K562 (cell line): Measurements from ENCODE around the gene ZRANB3. TPM values are rescaled to one million over a fixed set of nuclear protein-coding genes. Genes with fewer than 3 reads are reported as not detected.

Experiments
- ATAC-seq: fragments of 200-7000 bp; cut with Tn5 transposase; 3 replicates; pipeline ENCODE4 v1.9.1; 2020; ENCODE audit warnings: moderate library complexity
- BruUV-seq: library from RNA; stranded (reverse); fragments of 400-500 nt; replicated peaks from 2 replicates; lab custom pipeline; 2021; lab: Mats Ljungman, UMichigan
- CTCF ChIA-PET: fragments of 300-600 bp; formaldehyde crosslinking; extraction: SDS; loops from one replicate; lab custom pipeline; 2021; ENCODE audit warnings: low intra/inter-chr PET ratio; lab: Yijun Ruan, JAX
- POLR2A ChIA-PET: fragments of 300-600, 350-650 bp; sonication (Branson Sonifier 250); formaldehyde crosslinking; extraction: SDS; loops from one replicate; lab custom pipeline; 2021; ENCODE audit warnings: antibody characterized with exemption, inconsistent platforms; lab: Yijun Ruan, JAX
- DNase-seq, 4 experiments: peaks; one replicate each; pipeline versions ENCODE4 v3.0.0 to v3.0.0-alpha.2; 2011 to 2018; ENCODE audit warnings: low spot score in 3 of 4, mixed read lengths in 3 of 4; ENCODE audit errors: extremely low read depth in 1 of 4
- FAIRE-seq: peaks from 2 replicates; lab custom pipeline; 2011; peaks lifted over from hg19 to GRCh38; lab: Jason Lieb, UNC
- H2AFZ ChIP-seq: 2 replicates; pipeline ENCODE4 v1.6.0; 2011; ENCODE audit warnings: low read depth, low read length, control low read depth, inconsistent platforms
- H3K27ac ChIP-seq: fragments of 200-600 bp; 3 replicates; pipeline ENCODE4 v1.8.0; 2011; ENCODE audit warnings: low read depth, mild to moderate bottlenecking, control low read depth, inconsistent platforms, low read length, moderate library complexity, mixed read lengths; ENCODE audit errors: extremely low read depth
- H3K27me3 ChIP-seq, 2 experiments: fragments of 300-600 bp in 1 of 2; 2 replicates in 1 of 2; 3 replicates in 1 of 2; pipeline versions ENCODE4 v1.6.0 to v1.8.0; 2011; ENCODE audit warnings: inconsistent platforms in 2 of 2, low read length in 2 of 2, mild to moderate bottlenecking in 1 of 2, mixed read lengths in 1 of 2, moderate library complexity in 1 of 2; ENCODE audit not compliant: control insufficient read depth in 2 of 2, insufficient read depth in 2 of 2
- H3K36me3 ChIP-seq: fragments of 300-600 bp; 3 replicates; pipeline ENCODE4 v1.8.0; 2011; ENCODE audit warnings: mild to moderate bottlenecking, low read length, inconsistent platforms; ENCODE audit not compliant: control insufficient read depth, insufficient read depth
- H3K4me1 ChIP-seq, 2 experiments: fragments of 200-600 bp in 1 of 2; replicated peaks in 1 of 2; 2 replicates in 1 of 2; 3 replicates in 1 of 2; pipeline versions ENCODE4 v1.5.1 to v1.8.0; 2011; ENCODE audit warnings: inconsistent platforms in 2 of 2, low read length in 2 of 2, mild to moderate bottlenecking in 1 of 2, mixed read lengths in 1 of 2, moderate library complexity in 1 of 2; ENCODE audit not compliant: control insufficient read depth in 2 of 2, insufficient read depth in 2 of 2
- H3K4me2 ChIP-seq: 2 replicates; pipeline ENCODE4 v1.6.1; 2011; ENCODE audit warnings: low read length, control low read depth, inconsistent platforms, mixed read lengths; ENCODE audit not compliant: insufficient read depth
- H3K4me3 ChIP-seq: fragments of 200-600 bp; sonication (generic), shearing (Covaris generic); 2 replicates; pipeline ENCODE4 v1.5.1; 2016; ENCODE audit warnings: control low read depth, inconsistent platforms
- H3K79me2 ChIP-seq: fragments of 200-600 bp; 3 replicates; pipeline ENCODE4 v1.8.0; 2011; ENCODE audit warnings: low read length, inconsistent platforms; ENCODE audit not compliant: control insufficient read depth, insufficient read depth
- H3K9ac ChIP-seq, 2 experiments: 2 replicates each; pipeline versions ENCODE4 v1.6.0 to v1.6.1; 2011; ENCODE audit warnings: low read depth in 2 of 2, low read length in 2 of 2, control low read depth in 1 of 2, inconsistent platforms in 1 of 2, mild to moderate bottlenecking in 1 of 2, mixed read lengths in 1 of 2; ENCODE audit not compliant: insufficient read depth in 1 of 2
- H3K9me1 ChIP-seq: one replicate; pipeline ENCODE4 v1.6.0; 2011; ENCODE audit warnings: inconsistent platforms, mild to moderate bottlenecking, low read length, moderate library complexity; ENCODE audit not compliant: control insufficient read depth, insufficient read depth
- H3K9me3 ChIP-seq: replicated peaks from 2 replicates; pipeline ENCODE4 v1.5.1; 2011; ENCODE audit warnings: low read depth, low read length, inconsistent platforms; ENCODE audit not compliant: control insufficient read depth, insufficient read depth
- H4K20me1 ChIP-seq: replicated peaks from 2 replicates; pipeline ENCODE4 v1.6.1; 2011; ENCODE audit warnings: low read length, inconsistent platforms, mixed read lengths; ENCODE audit not compliant: control insufficient read depth, insufficient read depth
- ATF7 ChIP-seq: fragments of 450-650 bp; IDR thresholded peaks from 2 replicates; pipeline ENCODE4 v1.7.1; 2014; ENCODE audit warnings: mild to moderate bottlenecking, moderate library complexity
- CBFA2T3 ChIP-seq: fragments of 450-650 bp; IDR thresholded peaks from 2 replicates; pipeline ENCODE4 v1.6.1; 2017
- DMBX1 ChIP-seq: fragments of 250-450 bp; sonication (Bioruptor Pico); IDR thresholded peaks from 2 replicates; pipeline ENCODE4 v1.8.0; 2022; ENCODE audit warnings: inconsistent platforms, mild to moderate bottlenecking, moderate library complexity, borderline replicate concordance
- FOXJ3 ChIP-seq: sonication (generic); formaldehyde crosslinking; IDR thresholded peaks from 2 replicates; pipeline ENCODE4 v1.4.0; 2020; ENCODE audit warnings: mild to moderate bottlenecking, missing genetic modification reagents
- GABPA ChIP-seq: fragments of 200-800 bp; sonication (Bioruptor generic); conservative IDR thresholded peaks from 2 replicates; pipeline ENCODE4 v1.6.1; 2016; ENCODE audit warnings: low read depth, missing genetic modification characterization, missing compliant biosample characterization
- ILK ChIP-seq: fragments of 450-650 bp; IDR thresholded peaks from 2 replicates; pipeline ENCODE4 v1.6.1; 2016; ENCODE audit warnings: missing genetic modification characterization, low read depth, mild to moderate bottlenecking, missing compliant biosample characterization, moderate library complexity, borderline replicate concordance
- JUN ChIP-seq, 2 experiments: sonication (generic) in 1 of 2; formaldehyde crosslinking in 1 of 2; IDR thresholded peaks; 2 replicates each; pipeline versions ENCODE4 v1.6.1 to v1.8.0; 2012 to 2022; ENCODE audit warnings: borderline replicate concordance in 2 of 2, mild to moderate bottlenecking in 2 of 2, improper control_type of control experiment in 1 of 2, low read depth in 1 of 2, low read length in 1 of 2, missing genetic modification reagents in 1 of 2
- JUND ChIP-seq, 2 experiments: IDR thresholded peaks; 2 replicates in 1 of 2; 3 replicates in 1 of 2; pipeline ENCODE4 v1.6.1; 2011; ENCODE audit warnings: borderline replicate concordance in 2 of 2, low read depth in 2 of 2, low read length in 2 of 2, improper control_type of control experiment in 1 of 2, missing biosample characterization in 1 of 2, missing genetic modification characterization in 1 of 2, missing genetic modification reagents in 1 of 2
- KLF6 ChIP-seq: fragments of 250-450 bp; sonication (Bioruptor Pico); IDR thresholded peaks from 2 replicates; pipeline ENCODE4 v1.4.0; 2020; ENCODE audit warnings: mild to moderate bottlenecking, moderate library complexity, borderline replicate concordance
- TCF3 ChIP-seq: sonication (generic); formaldehyde crosslinking; IDR thresholded peaks from 2 replicates; pipeline ENCODE4 v1.4.0; 2020; ENCODE audit warnings: mild to moderate bottlenecking, missing genetic modification reagents
- ZNF133 ChIP-seq: fragments of 250-450 bp; sonication (Bioruptor Pico); IDR thresholded peaks from 2 replicates; pipeline ENCODE4 v1.4.0; 2020; ENCODE audit warnings: mild to moderate bottlenecking
- ZNF316 ChIP-seq: fragments of 450-650 bp; IDR thresholded peaks from 2 replicates; pipeline ENCODE4 v1.6.1; 2016
- ZNF766 ChIP-seq: fragments of 200-800 bp; sonication (Bioruptor generic); conservative IDR thresholded peaks from 2 replicates; pipeline ENCODE4 v1.6.1; 2016; ENCODE audit warnings: missing genetic modification characterization, missing compliant biosample characterization
- in situ Hi-C: fragments of 300-500 bp; cut with MboI; formaldehyde crosslinking; loops from 4 replicates; pipeline ENCODE4 v1.15.0; 2018; ENCODE audit warnings: inconsistent platforms, mixed read lengths
- intact Hi-C: fragments of 100-400 bp; cut with micrococcal nuclease; formaldehyde crosslinking; loops from 2 replicates; pipeline ENCODE4 v1.14.2; 2022
- polyA plus RNA-seq, 8 experiments: library from polyadenylated mRNA; depleted of rRNA in 4 of 8; stranded (reverse) in 5 of 8; unstranded in 3 of 8; fragments of >200 nt; fragmentation: Nextera tagmentation in 2 of 8; fragmentation: Illumina TruSeq in 1 of 8; extraction: Ambion mirVana in 2 of 8; extraction: Trizol in 1 of 8; gene quantifications; 2 replicates each; pipeline versions ENCODE4 v1.2.1 to v1.2.3, GENCODE V29; 2011 to 2014; ENCODE audit warnings: inconsistent platforms in 1 of 8, missing spikeins in 1 of 8
- total RNA-seq, 7 experiments: library from RNA; depleted of rRNA in 6 of 7; stranded (reverse); fragments of >200 nt in 6 of 7; fragmentation: Illumina TruSeq in 2 of 7; extraction: Trizol in 2 of 7; gene quantifications; 2 replicates each; pipeline versions ENCODE4 v1.2.1 to v1.2.3, GENCODE V29; 2011 to 2021; ENCODE audit warnings: low replicate concordance in 1 of 7
- TF ChIP-seq, protein P1 (sequence below), 2 experiments: fragments of 450-650 bp in 1 of 2; sonication (generic) in 1 of 2; formaldehyde crosslinking in 1 of 2; IDR thresholded peaks in 1 of 2; conservative IDR thresholded peaks in 1 of 2; 2 replicates each; pipeline versions ENCODE4 v1.6.1 to v1.8.1; 2016 to 2023; ENCODE audit warnings: mild to moderate bottlenecking in 2 of 2, moderate library complexity in 2 of 2, inconsistent platforms in 1 of 2, missing genetic modification reagents in 1 of 2
- TF ChIP-seq, protein P2 (sequence below), 2 experiments: fragments of 250-450 bp in 1 of 2; fragments of 450-650 bp in 1 of 2; sonication (Bioruptor Pico) in 1 of 2; IDR thresholded peaks; 2 replicates each; pipeline versions ENCODE4 v1.6.1 to v1.8.0; 2016 to 2021; ENCODE audit warnings: mild to moderate bottlenecking in 2 of 2, moderate library complexity in 2 of 2, missing compliant biosample characterization in 1 of 2, missing genetic modification characterization in 1 of 2
- TF ChIP-seq, protein P3 (sequence below): IDR thresholded peaks from 3 replicates; pipeline ENCODE4 v1.6.1; 2011; ENCODE audit warnings: borderline replicate concordance, mild to moderate bottlenecking, moderate library complexity; ENCODE audit not compliant: insufficient read length; ENCODE audit errors: extremely low read depth

ZRANB3 gene
- total and polyA plus RNA-seq, 9 of the 15 experiments (the other 6 are each of a cell fraction or from before 2014, with no cell fraction given): 8.6 to 21.3 (median 14.7) TPM

DNA sequence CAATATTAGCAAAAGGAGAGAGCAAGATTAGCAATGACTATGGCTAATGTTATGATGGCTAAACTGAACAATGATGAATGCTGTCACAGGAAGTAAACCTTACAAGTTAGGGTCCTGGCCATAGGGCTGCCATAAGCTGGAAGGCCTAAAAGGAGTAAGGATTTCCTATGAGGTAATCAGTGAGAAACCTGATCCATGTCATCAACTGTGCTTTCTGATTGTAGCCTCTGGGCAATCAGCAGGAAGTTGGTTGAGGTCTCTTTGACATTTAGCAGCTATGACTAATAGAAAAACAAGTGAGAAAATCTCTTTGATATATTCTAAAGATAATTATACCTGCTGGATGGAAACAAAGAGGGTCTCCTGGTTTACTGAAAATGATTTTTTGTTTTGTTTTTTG lies 285.9 kb downstream of the ZRANB3 start:
- peak overlapping the region; percentile 57; the same call in 1 of the 3 replicates for H3K27ac ChIP-seq
- DNase-seq (peak in 2 of 4 experiments; percentile 20 to 32), FAIRE-seq (no peak), ATAC-seq (peak; percentile 84)
- H3K4me2 ChIP-seq: no peak overlapping the region
- intact Hi-C loops (no loop called here), in situ Hi-C loops (no loop called here)
- no peaks in the 10 kb centered on the region for H3K36me3 ChIP-seq
- no TSS peak for BruUV-seq
- no peak overlapping the region for H3K4me3 ChIP-seq
- ChIA-PET CTCF (no interaction called here), POLR2A (interaction anchor here (1.1 kb wide), 1 partner anchor 9 kb away, joined by 4 read pairs; no protein-coding TSS in a partner anchor)
- H3K79me2 ChIP-seq: no peaks in the 10 kb centered on the region
- H3K27me3 ChIP-seq: no peaks in the 10 kb centered on the region
- H3K9me3 ChIP-seq: no peaks in the 10 kb centered on the region; the same call in 1 of the 2 replicates
- no peaks in the 10 kb centered on the region for H3K4me1 ChIP-seq
- H2AFZ ChIP-seq: no peak overlapping the region
- H4K20me1 ChIP-seq: no peaks in the 10 kb centered on the region
- H3K9me1 ChIP-seq: no peaks in the 10 kb centered on the region
- no peak overlapping the region for H3K9ac ChIP-seq
- TF ChIP-seq KLF6 (CRISPR knock-in tag) (no peak), ZNF133 (CRISPR knock-in tag) (no peak), DMBX1 (CRISPR knock-in tag) (peak; percentile 47; the same call in 1 of the 2 replicates), ATF7 (peak; percentile 59; the same call in 1 of the 2 replicates), JUND (IDR thresholded peaks at IDR 0.05; ENCODE audit: borderline replicate concordance, low read depth, low read length) (peak; percentile 60; the same call in 1 of the 2 replicates), JUND (tag; IDR thresholded peaks at IDR 0.05; ENCODE audit: borderline replicate concordance, low read depth, low read length) (no peak), TCF3 (CRISPR knock-in tag) (0 out of 2 replicates have a peak, but pooled peaks have one; percentile 30), JUN (IDR thresholded peaks at IDR 0.05; ENCODE audit: borderline replicate concordance, low read depth, low read length) (peak; percentile 52; the same call in 1 of the 2 replicates), JUN (CRISPR knock-in tag; IDR thresholded peaks at IDR 0.05; ENCODE audit: borderline replicate concordance) (no peak), ZNF766 (no peak), GABPA (tag) (peak; percentile 42; the same call in 1 of the 2 replicates), CBFA2T3 (peak; percentile 42), FOXJ3 (CRISPR knock-in tag) (no peak), ZNF316 (no peak), ILK (tag) (no peak)
- TF ChIP-seq, protein P1, sequence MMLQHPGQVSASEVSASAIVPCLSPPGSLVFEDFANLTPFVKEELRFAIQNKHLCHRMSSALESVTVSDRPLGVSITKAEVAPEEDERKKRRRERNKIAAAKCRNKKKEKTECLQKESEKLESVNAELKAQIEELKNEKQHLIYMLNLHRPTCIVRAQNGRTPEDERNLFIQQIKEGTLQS (IDR thresholded peaks at IDR 0.05): peak; percentile 69
- TF ChIP-seq, protein P1 (CRISPR knock-in tag; conservative IDR thresholded peaks at IDR 0.05): no peak
- TF ChIP-seq, protein P2, sequence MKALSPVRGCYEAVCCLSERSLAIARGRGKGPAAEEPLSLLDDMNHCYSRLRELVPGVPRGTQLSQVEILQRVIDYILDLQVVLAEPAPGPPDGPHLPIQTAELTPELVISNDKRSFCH (CRISPR knock-in tag; IDR thresholded peaks at IDR 0.05): no peak
- TF ChIP-seq, protein P2 (tag; IDR thresholded peaks at IDR 0.05): peak; percentile 76
- TF ChIP-seq, protein P3, sequence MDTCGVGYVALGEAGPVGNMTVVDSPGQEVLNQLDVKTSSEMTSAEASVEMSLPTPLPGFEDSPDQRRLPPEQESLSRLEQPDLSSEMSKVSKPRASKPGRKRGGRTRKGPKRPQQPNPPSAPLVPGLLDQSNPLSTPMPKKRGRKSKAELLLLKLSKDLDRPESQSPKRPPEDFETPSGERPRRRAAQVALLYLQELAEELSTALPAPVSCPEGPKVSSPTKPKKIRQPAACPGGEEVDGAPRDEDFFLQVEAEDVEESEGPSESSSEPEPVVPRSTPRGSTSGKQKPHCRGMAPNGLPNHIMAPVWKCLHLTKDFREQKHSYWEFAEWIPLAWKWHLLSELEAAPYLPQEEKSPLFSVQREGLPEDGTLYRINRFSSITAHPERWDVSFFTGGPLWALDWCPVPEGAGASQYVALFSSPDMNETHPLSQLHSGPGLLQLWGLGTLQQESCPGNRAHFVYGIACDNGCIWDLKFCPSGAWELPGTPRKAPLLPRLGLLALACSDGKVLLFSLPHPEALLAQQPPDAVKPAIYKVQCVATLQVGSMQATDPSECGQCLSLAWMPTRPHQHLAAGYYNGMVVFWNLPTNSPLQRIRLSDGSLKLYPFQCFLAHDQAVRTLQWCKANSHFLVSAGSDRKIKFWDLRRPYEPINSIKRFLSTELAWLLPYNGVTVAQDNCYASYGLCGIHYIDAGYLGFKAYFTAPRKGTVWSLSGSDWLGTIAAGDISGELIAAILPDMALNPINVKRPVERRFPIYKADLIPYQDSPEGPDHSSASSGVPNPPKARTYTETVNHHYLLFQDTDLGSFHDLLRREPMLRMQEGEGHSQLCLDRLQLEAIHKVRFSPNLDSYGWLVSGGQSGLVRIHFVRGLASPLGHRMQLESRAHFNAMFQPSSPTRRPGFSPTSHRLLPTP: no peak
